ENCODE results near the gene MAP1A. TPM values are rescaled to one million over a fixed set of nuclear protein-coding genes. Genes with fewer than 3 reads are reported as not detected.

MAP1A gene
- total RNA-seq, 1 experiment from 2014 or later: 2.5 TPM

- H2AK5ac ChIP-seq (ENCODE audit: insufficient read length, low read length): no peak overlapping the region
- no peaks in the 10 kb centered on the region for H3K79me2 ChIP-seq (ENCODE audit: insufficient read depth, low read length)
- H2AFZ ChIP-seq (ENCODE audit: low read length): no peak overlapping the region
- H3K18ac ChIP-seq (ENCODE audit: insufficient read length, low read depth, low read length): no peak overlapping the region
- peaks cover 56% of the 10 kb centered on the region for H3K27me3 Mint-ChIP-seq (ENCODE audit: low read depth)
- H3K4me1 Mint-ChIP-seq: peaks cover 3 to 14% of the 10 kb centered on the region in 2 experiments
- no peak overlapping the region for H2BK12ac ChIP-seq (ENCODE audit: insufficient read length, low read depth, low read length)
- no peak overlapping the region for H2BK15ac ChIP-seq (ENCODE audit: low read depth, low read length)
- no peaks in the 10 kb centered on the region for H4K20me1 ChIP-seq (ENCODE audit: control insufficient read depth, insufficient read depth, insufficient read length)
- H3K23ac ChIP-seq (ENCODE audit: insufficient read length, low read depth, low read length): no peak overlapping the region
- H3K9me3 Mint-ChIP-seq: no peaks in the 10 kb centered on the region; a peak in 1 of 5 replicates
- no peaks in the 10 kb centered on the region for H3K4me1 ChIP-seq (ENCODE audit: insufficient read depth, low read length)
- H3K4ac ChIP-seq (ENCODE audit: low read depth, low read length): no peak overlapping the region
- H4K8ac ChIP-seq (replicated peaks; ENCODE audit: insufficient read length, low read depth, low read length): no peak overlapping the region
- H3K14ac ChIP-seq (ENCODE audit: insufficient read depth, low read length): no peak overlapping the region
- no peak for DNase-seq
- H2BK5ac ChIP-seq (ENCODE audit: insufficient read length, low read length): no peak overlapping the region
- peaks cover 0 to 7% (median 2%) of the 10 kb centered on the region in 3 experiments; a peak in 2 of 7 replicates for H3K36me3 Mint-ChIP-seq (ENCODE audit: insufficient read depth in 1 of 3, low read depth in 3 of 3)
- no peak overlapping the region for H3K4me3 Mint-ChIP-seq
- no peak overlapping the region for H2BK120ac ChIP-seq (ENCODE audit: low read depth, low read length, poor library complexity, severe bottlenecking)
- no peak overlapping the region for H2BK20ac ChIP-seq (ENCODE audit: low read depth, low read length, poor library complexity, severe bottlenecking)
- no peak overlapping the region for H3K27ac Mint-ChIP-seq
- no peaks in the 10 kb centered on the region for H3K9me3 ChIP-seq (ENCODE audit: control insufficient read depth, low read depth, low read length)
- no CpG with 5 or more reads among the region's 4 CpGs for WGBS (ENCODE audit: extremely low coverage, insufficient read length, low lambda C conversion rate)
- no peak overlapping the region for H3T11ph ChIP-seq (ENCODE audit: low read length)
- no peak overlapping the region for H3K27ac ChIP-seq (ENCODE audit: insufficient read length, low read depth, low read length)
- H3K9ac ChIP-seq (ENCODE audit: extremely low read depth, insufficient read length, low read length): no peak overlapping the region
- H3K4me2 ChIP-seq (ENCODE audit: insufficient read depth, insufficient read length, low read length): no peak overlapping the region
- no peaks in the 10 kb centered on the region for H3K79me1 ChIP-seq (ENCODE audit: insufficient read depth, low read depth, low read length, poor library complexity, severe bottlenecking)
- no peaks in the 10 kb centered on the region for H3K23me2 ChIP-seq (ENCODE audit: insufficient read length, low read depth, low read length, poor library complexity, severe bottlenecking)
- H3K56ac ChIP-seq (ENCODE audit: insufficient read length, low read depth, low read length): no peak overlapping the region
- no peak for TF ChIP-seq CTCF (conservative IDR thresholded peaks at IDR 0.05)
- H3K27me3 ChIP-seq (ENCODE audit: insufficient read depth, low read length): 0 out of 2 replicates have a peak, but pooled peaks cover 2% of the 10 kb centered on the region
- H4K5ac ChIP-seq (ENCODE audit: insufficient read length, low read depth, low read length): no peak overlapping the region
- no peak overlapping the region for H4K91ac ChIP-seq (ENCODE audit: insufficient read length, low read depth, low read length)
These were observed 7.7 kb downstream of the MAP1A start for GRCh38 chr15:43525131-43525530.
